GM18951 (cell line): ENCODE measurements around the gene BTBD9.

Experiments used
- POLR2A ChIP-seq: IDR thresholded peaks from 4 replicates; pipeline ENCODE4 v1.6.1; 2011; ENCODE audit warnings: mild to moderate bottlenecking; ENCODE audit not compliant: insufficient read length, insufficient read depth; ENCODE audit errors: extremely low read depth
- in situ Hi-C: fragments of 300-500 bp; cut with MboI; formaldehyde crosslinking; loops from one replicate; pipeline ENCODE4 v1.12.0; 2022; ENCODE audit warnings: low sequenced_read_pairs, mixed read lengths, inconsistent platforms; ENCODE audit not compliant: unreplicated experiment

BTBD9 gene

DNA sequence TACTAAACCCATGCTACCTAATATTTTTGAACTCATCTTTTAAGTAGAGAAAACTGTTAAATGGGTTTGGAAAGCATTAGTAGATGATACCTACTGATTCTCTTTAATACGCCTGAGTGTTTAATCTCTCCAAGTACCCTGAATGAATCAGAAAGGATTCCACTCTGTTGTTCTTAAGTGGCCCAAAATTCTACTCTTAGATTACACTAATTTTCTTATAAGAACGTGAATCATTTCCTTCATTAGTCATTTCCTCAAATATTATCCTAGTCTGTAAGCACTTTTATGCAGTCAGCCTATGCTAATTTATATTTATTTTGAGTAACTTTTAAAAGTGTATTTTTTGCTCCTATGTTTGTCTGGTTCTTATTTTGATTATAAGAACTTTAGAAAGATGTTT, 380.0 kb downstream of the BTBD9 start:
- in situ Hi-C loops: no loop called here
- no peak for TF ChIP-seq POLR2A

DNA sequence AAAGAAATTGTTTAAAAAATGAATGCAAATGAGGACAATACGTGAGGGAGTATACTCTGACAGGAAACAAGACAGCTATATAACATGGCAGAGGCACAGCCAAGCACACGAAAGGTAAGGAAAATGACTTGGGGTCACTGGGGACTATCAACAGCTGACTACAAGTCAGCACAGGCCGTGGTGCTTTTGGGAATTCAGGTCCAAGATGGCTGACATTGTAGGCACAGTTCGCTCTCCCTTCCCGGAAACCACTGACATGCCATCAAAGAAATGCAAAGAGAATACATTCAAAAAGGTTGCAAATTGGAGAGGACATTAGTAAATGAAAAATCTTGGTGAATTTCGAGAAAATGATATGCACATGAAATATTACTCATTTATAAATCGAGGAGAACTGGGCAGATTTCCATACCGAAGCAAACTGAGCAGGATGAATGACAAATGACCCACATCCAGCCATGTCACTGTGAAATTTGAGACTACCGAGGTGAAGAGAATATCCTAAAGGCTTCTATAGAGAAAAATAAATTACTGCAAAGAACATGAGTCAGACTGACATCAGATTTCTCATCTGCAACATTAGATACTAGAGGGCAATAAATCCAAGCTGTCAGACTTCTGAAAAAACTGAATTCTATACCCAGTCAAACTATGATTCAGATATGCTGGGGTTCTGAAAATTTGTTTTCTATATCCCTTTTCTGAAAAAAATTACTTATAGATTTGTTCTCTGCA, 391.1 kb downstream of the BTBD9 start:
- TF ChIP-seq POLR2A: no peak
- in situ Hi-C loops: no loop called here

DNA sequence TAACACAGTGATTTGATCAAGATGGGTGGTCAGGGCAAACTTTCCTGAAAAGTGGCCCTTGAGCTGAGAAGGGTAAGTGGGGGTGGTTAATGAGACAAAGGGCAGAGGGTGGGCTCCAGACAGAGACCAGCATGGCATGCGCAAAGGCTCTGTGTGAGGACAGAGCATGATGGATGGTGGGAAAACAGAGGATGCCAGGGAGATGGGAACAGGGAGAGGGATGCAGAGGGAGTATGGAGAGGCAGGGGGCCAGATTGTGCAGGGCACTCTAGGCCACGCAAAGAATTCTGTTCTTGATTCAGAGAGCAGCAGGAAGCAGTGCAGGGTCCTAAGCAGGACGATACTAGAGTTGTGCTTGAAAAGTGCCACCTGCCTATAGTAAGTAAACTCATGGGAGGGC, 394.4 kb downstream of the BTBD9 start:
- in situ Hi-C loops: no loop called here
- no peak for TF ChIP-seq POLR2A

DNA sequence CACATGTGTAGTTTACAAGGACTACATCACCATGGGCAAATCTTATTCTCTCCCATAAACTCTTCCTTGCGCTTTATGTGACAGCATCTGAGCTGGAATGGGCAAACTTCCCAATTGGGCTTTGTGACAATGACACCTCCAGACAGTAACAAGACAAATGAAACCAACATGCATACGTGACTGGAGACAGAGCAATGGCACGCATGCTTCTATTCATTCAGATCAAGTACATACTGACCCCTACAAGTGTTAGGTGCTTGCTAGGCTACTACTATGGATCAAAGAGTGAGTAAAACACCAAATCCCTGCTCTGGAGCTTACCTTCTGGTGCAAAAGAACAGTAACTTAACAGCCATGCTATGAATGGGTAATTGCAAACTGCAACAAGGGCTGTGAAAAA, 394.9 kb downstream of the BTBD9 start:
- no peak for TF ChIP-seq POLR2A

DNA sequence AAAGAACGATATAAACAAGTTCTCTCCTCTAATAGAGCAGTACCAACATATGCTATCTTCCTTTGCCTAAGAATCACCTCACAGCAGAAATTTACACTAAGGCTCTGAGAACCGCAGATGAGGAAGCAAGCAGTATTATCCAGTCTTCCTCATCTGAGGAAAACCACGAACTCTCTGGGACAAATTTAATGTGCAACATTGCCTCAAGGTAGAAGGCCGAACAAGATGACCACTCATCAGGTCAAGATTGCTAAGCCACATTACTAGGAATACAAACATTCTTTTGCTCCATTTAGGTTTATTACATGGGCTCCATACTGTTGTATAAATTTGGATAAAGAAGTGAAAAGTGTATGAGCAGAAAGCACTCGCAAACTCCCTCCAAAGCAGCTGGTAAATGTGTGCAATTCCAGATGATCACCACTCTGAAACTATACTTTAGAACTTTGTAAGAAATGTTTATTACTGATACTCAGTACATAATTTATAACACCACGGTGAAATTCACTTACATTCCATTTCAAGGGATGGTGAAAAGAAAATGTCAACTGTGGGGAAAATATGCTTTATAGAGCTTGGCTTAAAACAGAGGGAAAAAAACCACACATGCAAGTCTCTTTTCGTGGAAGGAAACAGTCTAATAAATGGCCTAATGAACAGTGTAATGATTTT, 398.4 kb downstream of the BTBD9 start:
- TF ChIP-seq POLR2A: no peak
- in situ Hi-C loops: no loop called here

More for the DNA sequence above, 394.9 kb downstream of the BTBD9 start:
- in situ Hi-C loops: no loop called here

DNA sequence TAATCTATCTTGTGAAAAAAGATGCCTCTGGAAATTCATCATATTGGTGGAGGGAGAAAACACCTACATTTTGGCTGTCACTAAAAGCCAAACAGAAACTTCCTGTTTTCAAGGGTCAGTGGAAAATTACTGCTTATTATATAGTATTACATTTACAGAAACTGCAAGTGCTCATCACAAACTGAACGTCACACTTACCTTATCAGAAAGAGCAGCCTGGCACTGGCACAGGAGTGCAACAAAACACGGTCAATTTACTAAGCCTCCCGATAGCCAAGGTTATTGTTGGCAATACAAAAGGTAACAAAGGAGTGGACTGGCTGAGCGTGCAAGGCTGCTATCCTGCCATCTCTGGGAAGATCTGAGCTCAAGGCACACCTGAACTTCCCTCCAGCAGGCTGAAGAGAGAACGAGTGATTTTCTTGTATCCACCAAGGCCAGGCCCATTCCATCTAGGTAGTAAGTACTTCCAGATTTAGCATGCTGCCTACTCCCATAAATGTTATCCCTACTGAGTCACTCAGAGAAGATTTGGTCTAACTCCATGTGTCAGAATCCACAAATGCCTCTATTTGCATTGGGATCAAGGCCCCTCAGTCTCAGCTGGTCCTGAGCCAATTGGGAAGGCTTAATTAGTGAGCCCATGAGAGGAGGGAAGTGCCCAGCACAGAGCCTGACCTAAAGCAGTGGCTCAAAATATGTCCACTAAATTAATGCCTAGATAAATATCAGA, 399.8 kb downstream of the BTBD9 start:
- in situ Hi-C loops: no loop called here
- TF ChIP-seq POLR2A: no peak

DNA sequence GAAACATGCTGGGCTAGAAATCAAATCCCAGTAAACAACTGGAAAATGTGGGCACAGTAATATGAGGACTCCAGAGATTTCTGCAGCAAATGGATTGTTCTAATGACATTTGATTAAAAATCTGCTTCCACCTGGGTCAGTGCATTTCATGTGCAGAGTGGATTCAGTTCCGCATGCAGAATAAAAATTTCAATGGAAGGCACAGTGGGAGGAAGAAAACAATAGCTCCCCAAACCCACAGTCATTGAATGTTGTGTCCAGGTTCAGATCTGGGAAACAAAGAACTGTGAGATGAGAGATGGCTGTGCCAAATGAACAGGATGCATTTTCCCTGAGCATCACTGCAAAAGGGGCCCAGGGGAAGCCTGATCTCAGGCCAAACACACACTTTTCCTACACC, 403.1 kb downstream of the BTBD9 start:
- in situ Hi-C loops: no loop called here
- no peak for TF ChIP-seq POLR2A

DNA sequence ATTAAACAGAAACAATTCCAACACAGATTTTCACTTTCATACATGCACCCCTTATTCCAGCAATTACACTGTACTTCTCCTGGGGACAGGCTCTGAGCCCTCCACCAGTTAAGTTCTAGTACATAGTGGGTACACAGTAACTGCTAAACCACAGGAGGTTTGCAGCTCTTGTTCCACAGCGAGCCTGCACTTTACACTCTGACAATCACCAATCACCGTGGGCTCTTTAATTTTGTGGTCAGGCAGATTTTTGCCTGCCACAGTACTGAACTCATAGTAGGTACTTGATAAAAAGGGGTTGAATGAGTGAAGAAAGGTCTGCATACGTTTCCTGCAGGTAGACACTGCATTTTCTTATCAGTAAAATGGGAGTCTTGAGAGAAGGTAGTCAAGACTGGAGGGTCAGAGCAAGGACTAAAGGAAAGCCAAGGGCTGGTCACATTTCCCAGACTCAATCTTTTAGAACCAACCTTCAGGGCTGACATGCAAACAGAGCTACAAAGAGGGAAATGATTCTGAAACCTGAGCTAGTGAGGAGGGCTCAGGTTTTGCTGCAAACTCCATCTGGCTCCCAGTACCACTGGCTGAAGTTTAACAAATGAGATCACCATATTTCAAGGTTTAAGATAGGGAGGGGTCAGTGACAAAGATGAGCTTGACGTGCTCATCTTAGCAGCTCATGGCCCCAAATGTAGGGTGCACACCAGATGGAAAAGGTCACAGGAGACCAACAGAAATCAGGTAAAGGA, 404.6 kb downstream of the BTBD9 start:
- TF ChIP-seq POLR2A: no peak
- in situ Hi-C loops: no loop called here

DNA sequence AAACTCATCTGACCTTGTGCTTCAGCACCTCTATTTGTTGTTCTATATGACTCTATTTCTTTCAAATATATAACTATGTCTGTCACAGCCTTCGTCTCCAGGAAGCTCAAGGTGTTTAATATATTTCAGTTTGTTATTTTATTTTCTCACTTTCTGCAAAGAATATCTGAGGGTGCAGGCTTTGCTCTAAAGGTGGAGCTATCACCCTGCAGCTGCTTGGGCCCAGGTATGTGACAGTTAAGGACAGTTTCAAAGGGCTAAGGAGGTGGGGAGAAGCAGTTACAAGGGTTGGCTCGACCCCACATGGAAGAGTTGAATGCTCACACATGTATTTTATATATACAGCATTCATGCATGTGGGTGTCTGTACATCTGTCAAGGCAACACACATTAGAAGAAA, 405.6 kb downstream of the BTBD9 start:
- no peak for TF ChIP-seq POLR2A

DNA sequence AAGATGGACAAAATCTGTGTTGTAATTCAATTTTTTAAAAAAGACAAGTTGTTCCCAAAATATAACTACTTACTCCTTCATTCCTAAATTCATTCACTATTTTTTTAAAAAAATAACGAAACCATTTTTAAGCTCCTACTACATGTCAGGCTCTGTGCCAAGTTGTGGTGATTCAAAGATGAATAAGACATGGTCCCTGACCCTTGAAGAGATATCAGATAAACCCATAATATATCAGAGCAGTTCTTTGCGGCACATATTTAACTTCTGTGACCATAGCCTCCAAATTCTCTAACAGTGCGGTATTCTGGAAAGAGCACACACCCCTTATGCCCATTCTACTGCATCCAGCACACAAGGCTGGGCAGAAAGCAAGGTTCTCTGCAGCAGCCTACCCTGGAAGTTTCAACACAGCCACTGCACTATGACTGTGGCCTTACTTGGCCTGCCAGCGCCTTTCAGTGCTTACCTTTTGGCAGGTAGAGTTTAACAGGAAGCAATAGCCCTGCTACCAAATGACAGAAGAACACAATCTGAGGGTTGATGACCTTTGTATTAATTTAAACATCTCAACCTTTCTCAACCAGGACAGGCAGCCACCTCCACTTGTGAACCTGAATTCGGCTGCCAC, 406.5 kb downstream of the BTBD9 start:
- TF ChIP-seq POLR2A: no peak
- in situ Hi-C loops: no loop called here

More for the DNA sequence above, 405.6 kb downstream of the BTBD9 start:
- in situ Hi-C loops: no loop called here

DNA sequence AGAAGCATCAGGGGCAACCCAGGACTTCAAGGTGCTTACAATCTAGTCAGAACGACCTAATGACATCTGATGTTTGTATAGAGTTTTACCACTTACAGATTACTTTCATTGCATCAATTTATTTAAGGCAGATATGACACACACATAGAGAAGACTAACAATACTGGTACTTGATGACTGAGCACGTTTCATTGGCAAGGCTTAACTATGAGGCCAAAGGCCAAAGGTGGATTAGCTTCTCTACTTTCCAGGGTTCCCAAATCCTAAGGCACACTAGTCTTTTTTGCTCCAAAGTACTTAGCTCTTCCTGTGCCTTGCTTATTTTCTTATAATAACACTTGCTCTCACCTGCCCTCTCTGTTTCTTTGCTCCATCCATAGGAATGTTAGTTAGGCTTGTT, 414.0 kb downstream of the BTBD9 start:
- in situ Hi-C loops: no loop called here

DNA sequence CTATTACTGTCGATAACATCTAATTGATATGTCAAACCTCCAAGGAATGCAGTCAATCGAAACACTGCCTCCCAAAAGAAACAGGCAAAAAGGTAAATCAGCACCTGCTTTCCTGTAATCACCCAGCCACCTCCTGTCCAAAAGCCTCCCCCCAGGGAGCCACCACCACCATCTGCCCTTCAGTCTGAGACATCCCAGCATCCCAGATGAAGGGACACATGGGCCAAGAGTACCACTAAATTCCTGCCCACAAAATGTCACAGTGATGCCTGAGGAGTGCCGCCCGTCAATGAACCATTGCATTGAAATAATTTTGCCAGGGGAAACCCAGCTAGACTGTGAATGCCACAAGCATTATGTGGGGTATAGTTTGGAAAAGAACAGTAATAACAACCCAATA, 418.5 kb downstream of the BTBD9 start:
- in situ Hi-C loops: no loop called here
- TF ChIP-seq POLR2A: no peak

More for the DNA sequence above, 414.0 kb downstream of the BTBD9 start:
- no peak for TF ChIP-seq POLR2A
